HFF-Myc (cell line): ENCODE results near the gene ABCC3.

Experiments
- DNase-seq: peaks from one replicate; pipeline ENCODE4 v3.0.0-alpha.2; 2011; ENCODE audit warnings: low read depth; ENCODE audit errors: extremely low read depth
- H3K4me3 ChIP-seq: replicated peaks from 2 replicates; pipeline ENCODE4 v1.5.1; 2011; ENCODE audit warnings: low read depth, mild to moderate bottlenecking, control low read depth, low read length
- CTCF ChIP-seq: IDR thresholded peaks from 2 replicates; pipeline ENCODE4 v1.5.1; 2012; ENCODE audit warnings: mild to moderate bottlenecking, low read depth, low read length, control low read depth; ENCODE audit errors: missing control alignments

Gene ABCC3

DNA sequence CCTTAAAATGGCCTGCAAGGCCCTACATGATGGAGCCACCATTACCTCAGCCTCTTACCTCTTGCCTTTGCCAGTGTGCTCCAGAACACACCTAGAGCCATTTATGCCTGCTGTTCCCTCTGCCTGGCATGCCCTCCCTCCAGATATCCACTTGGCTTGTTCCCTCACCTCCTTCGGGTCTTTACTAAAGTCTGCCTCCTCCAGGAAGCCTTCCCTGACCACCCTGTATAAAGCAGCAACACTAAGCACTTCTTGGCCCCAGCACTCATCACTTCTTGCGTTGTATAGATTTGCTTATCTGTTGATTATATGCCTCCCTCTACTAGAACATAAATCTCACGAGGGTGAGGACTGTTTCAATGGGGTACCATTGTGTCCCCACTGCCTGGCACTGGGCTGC is 47.8 kb downstream of the ABCC3 start:
- DNase-seq: no peak
- no peak overlapping the region for H3K4me3 ChIP-seq
- no peak for TF ChIP-seq CTCF

DNA sequence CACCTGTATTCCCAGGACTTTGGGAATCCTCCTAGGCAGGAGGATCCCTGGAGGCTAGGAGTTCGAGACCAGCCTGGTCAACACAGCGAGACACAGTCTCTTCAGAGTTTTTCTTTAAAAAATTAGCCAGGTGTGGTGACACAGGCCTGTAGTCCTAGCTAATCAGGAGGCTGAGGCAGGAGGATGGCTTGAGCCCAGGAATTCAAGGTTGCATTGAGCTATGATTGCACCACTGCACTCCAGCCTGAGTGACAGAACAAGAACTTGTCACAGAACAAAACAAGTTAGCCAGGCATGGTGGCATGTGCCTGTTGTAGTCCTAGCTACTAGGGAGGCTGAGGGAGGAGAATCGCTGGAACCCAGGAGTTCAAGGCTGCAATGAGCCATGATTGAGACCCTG is 48.3 kb downstream of the ABCC3 start:
- DNase-seq: no peak
- no peak for TF ChIP-seq CTCF
- no peak overlapping the region for H3K4me3 ChIP-seq

DNA sequence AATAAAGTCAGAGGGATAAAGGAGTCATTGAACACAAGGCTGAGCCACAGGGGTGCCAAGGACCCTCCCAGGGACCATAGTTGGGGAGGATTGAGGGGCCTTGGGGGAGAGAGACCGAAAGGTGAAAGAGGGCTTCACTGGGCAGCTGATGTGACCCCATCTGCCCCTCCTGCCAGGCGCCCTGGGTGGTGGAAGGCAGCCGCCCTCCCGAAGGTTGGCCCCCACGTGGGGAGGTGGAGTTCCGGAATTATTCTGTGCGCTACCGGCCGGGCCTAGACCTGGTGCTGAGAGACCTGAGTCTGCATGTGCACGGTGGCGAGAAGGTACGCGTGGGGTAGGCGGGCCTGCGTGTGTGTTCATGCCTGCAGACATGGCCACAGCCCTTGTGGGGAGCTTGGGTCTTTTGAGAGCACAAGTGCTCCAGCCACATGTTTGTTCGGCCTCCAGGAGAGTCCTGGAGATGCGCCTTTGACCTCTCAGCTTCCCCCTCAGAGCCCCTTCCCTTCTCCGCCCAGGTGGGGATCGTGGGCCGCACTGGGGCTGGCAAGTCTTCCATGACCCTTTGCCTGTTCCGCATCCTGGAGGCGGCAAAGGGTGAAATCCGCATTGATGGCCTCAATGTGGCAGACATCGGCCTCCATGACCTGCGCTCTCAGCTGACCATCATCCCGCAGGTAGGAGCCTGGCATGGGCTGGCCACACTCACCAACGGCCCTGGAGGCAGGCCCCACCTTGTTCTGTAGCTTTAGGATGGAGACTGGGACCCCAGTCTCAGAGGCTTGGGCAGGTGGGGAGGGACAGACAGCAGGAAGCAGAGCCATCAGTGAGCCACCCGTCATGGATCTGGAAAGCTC is 49.0 kb downstream of the ABCC3 start:
- no peak overlapping the region for H3K4me3 ChIP-seq
- no peak for DNase-seq
- TF ChIP-seq CTCF: no peak

DNA sequence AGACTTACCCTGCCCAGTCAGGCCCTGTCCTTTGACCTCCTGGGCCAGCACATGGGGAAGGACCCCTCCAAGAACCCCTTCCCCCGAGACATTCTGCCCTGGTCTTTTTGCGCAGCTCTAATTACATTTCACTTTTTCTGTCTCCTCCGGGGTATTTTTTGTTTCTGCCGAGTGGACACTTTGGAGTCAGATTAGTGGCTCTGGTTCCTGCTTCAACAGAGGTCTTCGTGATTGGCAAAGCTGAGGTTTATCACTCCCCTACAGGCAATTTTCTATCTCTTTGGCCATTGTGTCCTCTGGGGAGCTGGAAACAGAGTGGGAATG is 49.6 kb downstream of the ABCC3 start:
- H3K4me3 ChIP-seq: no peak overlapping the region
- TF ChIP-seq CTCF: no peak
- no peak for DNase-seq

DNA sequence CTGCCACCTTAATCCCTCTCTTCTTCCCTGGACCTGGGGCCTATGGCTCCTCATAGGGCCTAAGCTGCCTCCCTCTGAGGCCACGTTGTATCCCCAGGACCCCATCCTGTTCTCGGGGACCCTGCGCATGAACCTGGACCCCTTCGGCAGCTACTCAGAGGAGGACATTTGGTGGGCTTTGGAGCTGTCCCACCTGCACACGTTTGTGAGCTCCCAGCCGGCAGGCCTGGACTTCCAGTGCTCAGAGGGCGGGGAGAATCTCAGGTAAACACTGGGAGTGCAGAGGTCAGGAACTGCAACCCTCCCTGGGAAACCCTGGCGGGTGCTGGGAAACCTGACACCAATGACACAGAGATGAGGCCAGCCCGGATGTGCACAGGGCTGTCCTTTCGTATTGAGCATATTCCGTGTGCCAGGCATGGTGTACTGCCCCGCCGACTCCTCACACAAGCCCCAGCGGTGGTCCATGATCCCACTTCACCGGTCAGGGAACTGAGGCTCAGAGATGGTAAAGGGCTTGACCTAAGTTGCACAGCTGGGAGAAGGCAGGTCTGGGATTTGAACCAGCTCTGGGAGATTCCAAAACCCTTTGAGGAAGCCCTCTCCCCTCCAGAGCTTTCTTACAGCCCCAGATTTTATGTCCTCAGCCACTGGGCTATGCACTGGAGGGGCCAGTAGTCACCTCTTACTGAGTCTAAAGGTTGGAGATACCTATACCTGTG is 50.1 kb downstream of the ABCC3 start:
- no peak for DNase-seq
- no peak for TF ChIP-seq CTCF
- no peak overlapping the region for H3K4me3 ChIP-seq

GRCh38 chr17:50685334-50685665 is 50.6 kb downstream of the ABCC3 start:
- TF ChIP-seq CTCF: no peak
- no peak overlapping the region for H3K4me3 ChIP-seq

More at GRCh38 chr17:50685334-50685665, 50.6 kb downstream of the ABCC3 start:
- no peak for DNase-seq
